Activated T-helper 1 cell treated with anti-CD3 and anti-CD28 coated beads, Interleukin-12 subunit alpha, Interleukin-12 subunit beta, Interleukin-2, Interleukin-4 antibody, amounts not matched to agents 30 ng/mL and 10 ng/mL and 1 ng/mL, durations not matched to agents 14 hours and 24 hours and 36 hours (primary cell): Measurements from ENCODE around the gene ATG5. TPM values are rescaled to one million over a fixed set of nuclear protein-coding genes. Genes with fewer than 3 reads are reported as not detected.
"Not testable (repeated sequence)": the region's sequence is repeated elsewhere in the genome, so short reads cannot be mapped to it uniquely, and the experiment has no call there.

ENCODE experiments used
- DNase-seq: peaks from one replicate; pipeline ENCODE4 v3.0.0; 2021; ENCODE audit warnings: low spot score
- H3K27ac Mint-ChIP-seq: one replicate; pipeline ENCODE4 v1.8.0; 2021; ENCODE audit warnings: mild to moderate bottlenecking, mixed read lengths
- H3K27me3 Mint-ChIP-seq: one replicate; pipeline ENCODE4 v1.8.0; 2022; ENCODE audit warnings: mild to moderate bottlenecking, moderate library complexity, mixed read lengths; ENCODE audit not compliant: insufficient read depth
- H3K36me3 Mint-ChIP-seq: one replicate; pipeline ENCODE4 v1.8.0; 2021; ENCODE audit warnings: low read depth, mixed read lengths
- H3K4me1 Mint-ChIP-seq: one replicate; pipeline ENCODE4 v1.8.0; 2021; ENCODE audit warnings: low read depth, mixed read lengths
- H3K4me3 Mint-ChIP-seq: one replicate; pipeline ENCODE4 v1.8.0; 2021; ENCODE audit warnings: mild to moderate bottlenecking, moderate library complexity, mixed read lengths
- H3K9me3 Mint-ChIP-seq: one replicate; pipeline ENCODE4 v1.8.0; 2021; ENCODE audit warnings: mixed read lengths
- intact Hi-C: fragments of 100-400 bp; cut with micrococcal nuclease; formaldehyde crosslinking; loops from one replicate; pipeline ENCODE4 v1.15.1; 2024
- total RNA-seq: library from RNA; stranded (reverse); gene quantifications from 2 replicates; pipeline ENCODE4 v1.2.3, GENCODE V29; 2022

The ATG5 gene
- total RNA-seq, 1 donor from 2014 or later, result 36.7 TPM

DNA sequence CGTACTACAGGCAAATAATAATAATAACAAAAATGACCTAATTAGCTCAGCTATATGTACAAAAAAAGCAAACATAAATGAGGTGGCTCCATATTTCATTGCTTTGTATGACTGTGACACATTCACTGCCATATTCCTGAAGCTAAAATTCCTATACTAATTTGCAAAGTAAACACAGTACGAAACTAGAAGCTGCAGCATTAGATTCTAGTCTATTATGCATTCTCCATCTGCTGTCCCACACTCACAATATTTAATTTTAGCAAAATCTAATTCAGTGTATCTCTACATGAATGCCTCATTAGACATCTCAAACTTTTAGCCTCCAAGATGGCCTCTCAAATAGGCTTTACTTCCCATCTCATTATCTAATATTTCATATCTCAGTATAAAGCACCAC, 55.1 kb downstream of the ATG5 start:
- H3K27ac Mint-ChIP-seq, result no peak overlapping the region
- no peak for DNase-seq
- H3K9me3 Mint-ChIP-seq, result peaks cover 31% of the 10 kb centered on the region
- H3K36me3 Mint-ChIP-seq, result peaks cover 28% of the 10 kb centered on the region
- peaks cover 5% of the 10 kb centered on the region for H3K4me1 Mint-ChIP-seq
- H3K4me3 Mint-ChIP-seq, result no peak overlapping the region
- no peaks in the 10 kb centered on the region for H3K27me3 Mint-ChIP-seq
- intact Hi-C loops, result no loop called here

DNA sequence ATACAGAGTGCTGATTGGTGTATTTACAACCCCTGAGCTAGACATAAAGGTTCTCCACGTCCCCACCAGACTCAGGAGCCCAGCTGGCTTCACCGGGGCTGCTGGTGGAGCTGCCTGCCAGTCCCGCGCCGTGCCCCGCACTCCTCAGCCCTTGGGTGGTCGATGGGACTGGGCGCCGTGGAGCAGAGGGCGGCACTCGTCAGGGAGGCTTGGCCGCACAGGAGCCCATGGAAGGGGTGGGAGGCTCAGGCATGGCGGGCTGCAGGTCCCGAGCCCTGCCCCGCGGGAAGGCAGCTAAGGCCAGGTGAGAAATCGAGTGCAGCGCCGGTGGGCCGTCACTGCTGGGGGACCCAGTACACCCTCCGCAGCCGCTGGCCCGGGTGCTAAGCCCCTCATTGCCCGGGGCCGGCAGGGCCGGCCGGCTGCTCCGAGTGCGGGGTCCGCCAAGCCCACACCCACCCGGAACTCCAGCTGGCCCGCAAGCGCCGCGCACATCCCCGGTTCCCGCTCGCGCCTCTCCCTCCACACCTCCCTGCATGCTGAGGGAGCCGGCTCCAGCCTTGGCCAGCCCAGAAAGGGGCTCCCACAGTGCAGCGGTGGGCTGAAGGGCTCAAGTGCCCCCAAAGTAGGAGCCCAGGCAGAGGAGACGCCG, 56.2 kb downstream of the ATG5 start:
- H3K4me3 Mint-ChIP-seq, intact Hi-C loops, DNase-seq, H3K27me3 Mint-ChIP-seq, H3K4me1 Mint-ChIP-seq, H3K27ac Mint-ChIP-seq: not testable (repeated sequence)
- Mint-ChIP-seq H3K9me3 (peaks cover 37% of the 10 kb centered on the region), H3K36me3 (peaks cover 36% of the 10 kb centered on the region)

DNA sequence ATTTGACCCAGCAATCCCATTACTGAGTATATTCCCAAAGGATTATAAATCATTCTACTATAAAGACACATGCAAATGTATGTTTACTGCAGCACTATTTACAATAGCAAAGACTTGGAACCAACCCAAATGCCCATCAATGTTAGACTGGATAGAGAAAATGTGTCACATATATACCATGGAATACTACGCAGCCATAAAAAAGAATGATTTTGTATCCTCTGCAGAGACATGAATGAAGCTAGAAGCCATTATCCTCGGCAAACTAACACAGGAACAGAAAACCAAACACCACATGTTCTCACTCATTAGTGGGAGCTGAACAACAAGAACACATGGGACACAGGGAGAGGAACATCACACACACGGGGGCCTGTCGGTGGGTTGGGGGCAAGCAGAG, 57.1 kb downstream of the ATG5 start:
- H3K4me3 Mint-ChIP-seq, DNase-seq, intact Hi-C loops, H3K4me1 Mint-ChIP-seq, H3K27me3 Mint-ChIP-seq, H3K27ac Mint-ChIP-seq: not testable (repeated sequence)
- peaks cover 37% of the 10 kb centered on the region for H3K9me3 Mint-ChIP-seq
- peaks cover 40% of the 10 kb centered on the region for H3K36me3 Mint-ChIP-seq

DNA sequence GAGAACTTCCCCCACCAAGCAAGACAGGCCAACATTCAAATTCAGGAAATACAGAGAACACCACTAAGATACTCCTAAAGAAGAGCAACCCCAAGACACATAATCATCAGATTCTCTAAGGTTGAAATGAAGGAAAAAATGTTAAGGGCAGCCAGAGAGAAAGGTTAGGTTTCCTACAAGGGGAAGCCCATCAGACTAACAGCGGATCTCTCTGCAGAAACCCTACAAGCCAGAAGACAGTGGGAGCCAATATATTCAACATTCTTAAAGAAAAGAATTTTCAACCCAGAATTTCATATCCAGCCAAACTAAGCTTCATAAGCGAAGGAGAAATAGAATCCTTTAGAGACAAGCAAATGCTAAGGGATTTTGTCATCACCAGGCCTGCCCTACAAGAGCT, 61.1 kb downstream of the ATG5 start:
- H3K27ac Mint-ChIP-seq, DNase-seq, H3K4me3 Mint-ChIP-seq, intact Hi-C loops, H3K27me3 Mint-ChIP-seq, H3K4me1 Mint-ChIP-seq: not testable (repeated sequence)
- peaks cover 49% of the 10 kb centered on the region for H3K36me3 Mint-ChIP-seq
- peaks cover 37% of the 10 kb centered on the region for H3K9me3 Mint-ChIP-seq

DNA sequence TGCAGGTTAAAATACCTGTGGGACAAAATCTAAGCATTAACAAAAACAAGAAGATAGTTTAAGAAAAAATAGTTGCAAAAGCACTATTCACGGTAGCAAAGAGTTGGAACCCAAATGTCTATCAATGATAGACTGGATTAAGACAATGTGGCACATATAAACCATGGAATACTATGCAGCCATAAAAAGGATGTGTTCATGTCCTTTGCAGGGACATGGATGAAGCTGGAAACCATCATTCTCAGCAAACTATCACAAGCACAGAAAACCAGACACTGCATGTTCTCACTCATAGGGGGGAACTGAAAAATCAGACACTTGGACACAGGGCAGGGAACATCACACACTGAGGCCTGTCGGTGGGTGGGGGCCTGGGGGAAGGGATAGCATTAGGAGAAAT, 65.8 kb downstream of the ATG5 start:
- H3K4me1 Mint-ChIP-seq, H3K27me3 Mint-ChIP-seq, intact Hi-C loops, H3K27ac Mint-ChIP-seq, H3K9me3 Mint-ChIP-seq, DNase-seq, H3K4me3 Mint-ChIP-seq: not testable (repeated sequence)
- peaks cover 19% of the 10 kb centered on the region for H3K36me3 Mint-ChIP-seq

DNA sequence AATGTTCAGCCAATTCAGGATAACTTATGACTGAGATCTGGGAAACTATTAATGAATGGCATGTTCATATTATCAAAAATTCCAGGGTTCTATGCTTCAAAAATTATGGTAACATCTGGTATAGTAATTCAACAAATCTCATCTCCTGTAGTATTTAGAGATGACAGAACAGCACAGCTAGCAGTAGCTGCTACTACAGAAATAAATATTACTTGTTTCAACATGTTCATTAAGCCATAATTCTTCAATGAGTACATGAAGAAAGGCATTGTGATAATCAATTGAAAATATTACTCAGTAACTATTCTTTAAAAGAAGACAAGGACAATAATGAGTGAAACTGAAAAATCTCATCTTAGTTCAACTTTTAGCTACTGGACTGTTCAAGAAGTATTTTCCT, 66.8 kb downstream of the ATG5 start:
- Mint-ChIP-seq H3K9me3 (no peaks in the 10 kb centered on the region), H3K27me3 (no peaks in the 10 kb centered on the region), H3K27ac (no peak overlapping the region), H3K36me3 (peaks cover 12% of the 10 kb centered on the region), H3K4me1 (peaks cover 5% of the 10 kb centered on the region), H3K4me3 (no peak overlapping the region)
- intact Hi-C loops, result no loop called here
- DNase-seq, result no peak

DNA sequence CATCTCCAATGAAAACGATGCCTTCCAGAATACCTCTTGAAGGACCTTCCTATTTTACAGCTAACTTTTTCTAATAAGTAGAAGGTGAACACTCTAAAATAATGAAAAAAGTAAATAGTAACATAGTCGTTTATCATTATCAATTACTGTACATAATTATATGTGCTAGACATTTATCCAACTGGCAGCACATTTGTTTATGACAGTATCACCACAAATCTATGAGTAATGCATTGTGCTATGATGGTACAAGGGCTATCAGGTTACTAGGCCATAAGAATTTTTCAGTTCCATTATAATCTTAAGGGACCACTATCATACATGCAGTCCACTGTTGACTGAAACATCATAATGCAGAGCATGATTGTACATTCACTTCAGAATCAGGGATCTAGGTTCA, 68.4 kb downstream of the ATG5 start:
- H3K27ac Mint-ChIP-seq, result no peak overlapping the region
- H3K27me3 Mint-ChIP-seq, result no peaks in the 10 kb centered on the region
- intact Hi-C loops, result no loop called here
- H3K36me3 Mint-ChIP-seq, result peaks cover 12% of the 10 kb centered on the region
- DNase-seq, result no peak
- H3K4me1 Mint-ChIP-seq, result peaks cover 13% of the 10 kb centered on the region
- H3K9me3 Mint-ChIP-seq, result no peaks in the 10 kb centered on the region
- H3K4me3 Mint-ChIP-seq, result no peak overlapping the region

DNA sequence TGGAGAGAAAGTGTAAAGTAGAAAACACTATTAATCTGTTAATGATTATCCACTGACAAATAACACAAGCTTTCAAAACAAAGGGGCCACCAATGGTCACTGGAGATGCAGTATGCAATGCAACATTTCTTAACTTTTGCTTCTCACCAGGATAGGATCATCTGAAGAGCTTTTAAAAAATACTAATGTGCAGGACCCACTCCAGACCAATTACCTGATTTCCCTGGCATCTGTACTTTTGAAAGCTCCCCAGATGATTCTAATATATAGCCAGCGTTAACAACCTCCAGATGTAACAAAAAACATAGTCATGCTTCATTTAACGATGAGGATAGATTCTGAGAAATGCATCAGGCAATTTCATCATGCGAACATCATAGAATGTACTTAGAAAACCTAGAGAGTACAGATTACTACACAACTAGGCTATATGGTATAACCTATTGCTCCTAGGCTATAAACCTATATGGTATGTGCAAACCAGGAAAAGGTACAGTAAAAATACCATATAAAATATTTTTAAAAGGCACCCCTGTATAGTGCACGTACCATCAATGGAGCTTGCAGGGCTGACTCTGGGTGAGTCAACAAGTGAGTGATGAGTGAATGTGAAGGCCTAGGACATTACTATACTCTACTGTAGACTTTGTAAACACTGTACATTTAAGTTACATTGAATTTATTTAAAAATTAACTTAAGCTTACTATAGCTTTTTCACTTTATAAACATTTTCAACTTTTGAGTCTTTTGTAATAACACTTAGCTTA, 69.2 kb downstream of the ATG5 start:
- no peaks in the 10 kb centered on the region for H3K27me3 Mint-ChIP-seq
- no peak for DNase-seq
- intact Hi-C loops, result no loop called here
- no peaks in the 10 kb centered on the region for H3K9me3 Mint-ChIP-seq
- H3K4me1 Mint-ChIP-seq, result peaks cover 13% of the 10 kb centered on the region
- peaks cover 9% of the 10 kb centered on the region for H3K36me3 Mint-ChIP-seq
- H3K4me3 Mint-ChIP-seq, result no peak overlapping the region
- H3K27ac Mint-ChIP-seq, result no peak overlapping the region

DNA sequence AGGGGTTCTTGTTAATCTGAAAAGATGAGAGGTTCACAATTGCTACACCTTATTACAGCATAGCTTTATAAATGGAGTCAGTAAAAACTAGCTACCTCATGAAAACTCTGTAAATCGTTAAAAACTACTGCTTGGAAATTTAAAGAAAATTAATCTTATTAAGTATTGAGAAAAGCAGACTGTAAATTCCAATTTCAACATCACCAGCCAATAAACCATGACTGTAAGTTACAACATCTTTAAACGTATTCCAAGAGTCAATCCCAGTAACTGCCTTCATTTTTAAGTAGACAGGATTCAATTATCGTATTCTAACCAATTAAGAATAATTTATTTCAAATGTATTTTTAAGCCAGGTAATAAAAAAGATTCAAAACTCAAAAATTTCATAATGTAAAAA, 70.3 kb downstream of the ATG5 start:
- Mint-ChIP-seq H3K9me3 (no peaks in the 10 kb centered on the region), H3K4me3 (no peak overlapping the region), H3K27me3 (no peaks in the 10 kb centered on the region), H3K4me1 (peaks cover 13% of the 10 kb centered on the region), H3K27ac (no peak overlapping the region), H3K36me3 (peaks cover 9% of the 10 kb centered on the region)
- intact Hi-C loops, result no loop called here
- DNase-seq, result no peak

DNA sequence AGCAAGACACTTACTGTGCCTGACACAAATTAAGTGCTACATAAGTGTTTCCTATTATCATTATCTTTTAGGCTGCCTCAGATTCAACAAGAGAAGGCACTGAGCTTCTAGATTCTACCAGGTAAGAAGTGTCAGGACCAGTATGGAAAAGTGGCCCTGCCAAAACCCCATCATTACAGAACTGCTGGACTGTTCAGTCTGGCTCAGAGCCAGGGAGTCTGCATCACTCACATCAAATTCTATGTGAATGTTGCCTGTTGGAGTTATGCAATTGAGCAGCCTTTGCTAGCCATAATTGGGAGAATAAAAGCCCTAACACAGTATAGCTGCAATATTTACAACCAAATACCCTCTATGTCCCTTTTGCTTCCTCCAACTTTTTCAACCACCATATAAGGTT, 70.9 kb downstream of the ATG5 start:
- H3K27me3 Mint-ChIP-seq, result no peaks in the 10 kb centered on the region
- H3K36me3 Mint-ChIP-seq, result peaks cover 7% of the 10 kb centered on the region
- no peaks in the 10 kb centered on the region for H3K9me3 Mint-ChIP-seq
- no peak overlapping the region for H3K4me3 Mint-ChIP-seq
- H3K27ac Mint-ChIP-seq, result no peak overlapping the region
- DNase-seq, result no peak
- H3K4me1 Mint-ChIP-seq, result peaks cover 13% of the 10 kb centered on the region
- intact Hi-C loops, result no loop called here

DNA sequence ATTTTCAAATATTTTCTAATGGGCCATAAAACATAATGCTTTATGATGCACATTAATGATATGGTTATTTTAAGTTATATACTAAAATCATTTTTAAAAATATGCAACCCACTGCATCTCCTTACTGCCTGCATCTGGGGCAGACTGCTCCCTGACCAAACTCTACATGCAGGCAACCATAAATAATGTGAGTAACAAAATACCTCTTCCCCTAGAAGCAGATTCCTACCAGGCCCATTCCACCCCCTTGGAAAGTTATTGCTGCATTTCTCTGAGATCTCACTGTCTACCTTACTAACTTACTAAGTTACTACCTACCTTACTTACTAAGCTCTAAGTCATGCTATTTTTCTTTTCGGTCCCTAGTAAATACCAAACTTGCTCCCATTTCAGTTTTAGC, 71.8 kb downstream of the ATG5 start:
- Mint-ChIP-seq H3K36me3 (peaks cover 7% of the 10 kb centered on the region), H3K27me3 (no peaks in the 10 kb centered on the region), H3K4me3 (no peak overlapping the region), H3K27ac (no peak overlapping the region), H3K9me3 (no peaks in the 10 kb centered on the region), H3K4me1 (peaks cover 13% of the 10 kb centered on the region)
- no peak for DNase-seq
- intact Hi-C loops, result no loop called here

DNA sequence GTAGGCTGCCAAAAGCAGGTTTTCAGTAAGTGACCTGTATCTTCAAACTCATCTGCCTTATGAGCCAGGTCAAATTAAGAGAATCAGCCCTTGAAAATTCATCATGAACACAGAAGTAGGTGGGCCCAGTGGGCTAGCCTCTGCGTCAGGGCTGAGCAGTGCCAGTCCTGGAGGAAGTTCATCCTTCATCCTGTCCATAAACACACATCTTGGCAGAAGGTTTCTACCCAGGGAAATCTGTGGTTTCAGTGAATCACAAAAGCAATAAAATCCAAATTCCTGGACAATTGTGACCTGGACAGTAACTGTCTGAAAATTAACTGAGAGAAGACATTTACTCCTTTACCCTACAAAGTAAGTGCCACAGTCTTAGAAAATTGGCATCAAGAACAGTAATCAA, 72.4 kb downstream of the ATG5 start:
- no peak overlapping the region for H3K27ac Mint-ChIP-seq
- DNase-seq, result no peak
- H3K27me3 Mint-ChIP-seq, result no peaks in the 10 kb centered on the region
- peaks cover 13% of the 10 kb centered on the region for H3K4me1 Mint-ChIP-seq
- no peaks in the 10 kb centered on the region for H3K9me3 Mint-ChIP-seq
- H3K36me3 Mint-ChIP-seq, result peaks cover 6% of the 10 kb centered on the region
- intact Hi-C loops, result no loop called here
- no peak overlapping the region for H3K4me3 Mint-ChIP-seq

DNA sequence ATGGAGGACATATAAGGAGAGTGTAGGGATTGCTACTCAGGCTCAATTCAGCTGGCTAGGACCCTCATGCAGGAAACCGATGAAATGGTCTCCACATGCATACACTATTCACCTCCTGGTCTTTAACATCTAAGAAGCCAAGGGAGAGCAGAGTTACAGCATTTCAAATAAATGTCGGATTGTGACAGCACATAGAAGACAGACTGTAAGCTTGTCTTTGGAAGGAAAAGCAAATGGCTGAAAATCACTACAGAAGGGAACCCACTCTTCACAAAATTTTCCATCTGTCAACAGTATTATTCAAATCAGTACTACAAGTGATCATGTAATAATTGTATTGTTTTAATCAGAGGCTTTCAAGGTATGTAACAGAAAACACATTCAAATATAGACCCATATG, 72.9 kb downstream of the ATG5 start:
- Mint-ChIP-seq H3K4me3 (no peak overlapping the region), H3K36me3 (peaks cover 9% of the 10 kb centered on the region), H3K4me1 (peaks cover 13% of the 10 kb centered on the region), H3K27ac (no peak overlapping the region), H3K9me3 (no peaks in the 10 kb centered on the region), H3K27me3 (no peaks in the 10 kb centered on the region)
- intact Hi-C loops, result no loop called here
- no peak for DNase-seq
